ENCODE data around the gene DRAXIN.

The DRAXIN gene

DNA sequence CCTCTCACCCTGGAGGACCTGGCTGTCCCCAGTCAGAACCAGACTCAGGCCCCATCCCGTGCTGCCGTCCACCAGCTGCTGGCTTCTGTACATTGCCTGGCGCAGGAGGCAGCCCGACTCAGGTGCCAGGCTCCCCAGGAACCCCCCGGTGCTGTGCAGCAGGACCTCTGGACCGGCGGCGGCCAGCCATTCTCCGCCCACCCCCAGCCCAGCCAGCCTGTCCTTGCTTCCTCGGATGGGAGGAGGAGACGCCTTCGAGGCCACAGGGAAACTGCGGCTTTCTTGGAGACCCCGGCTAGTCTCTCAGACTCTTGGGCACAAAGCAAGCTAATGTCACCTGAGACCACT, 74.9 kb downstream of the DRAXIN start:
- DNase-seq (ENCODE audit: low spot score): no peak

DNA sequence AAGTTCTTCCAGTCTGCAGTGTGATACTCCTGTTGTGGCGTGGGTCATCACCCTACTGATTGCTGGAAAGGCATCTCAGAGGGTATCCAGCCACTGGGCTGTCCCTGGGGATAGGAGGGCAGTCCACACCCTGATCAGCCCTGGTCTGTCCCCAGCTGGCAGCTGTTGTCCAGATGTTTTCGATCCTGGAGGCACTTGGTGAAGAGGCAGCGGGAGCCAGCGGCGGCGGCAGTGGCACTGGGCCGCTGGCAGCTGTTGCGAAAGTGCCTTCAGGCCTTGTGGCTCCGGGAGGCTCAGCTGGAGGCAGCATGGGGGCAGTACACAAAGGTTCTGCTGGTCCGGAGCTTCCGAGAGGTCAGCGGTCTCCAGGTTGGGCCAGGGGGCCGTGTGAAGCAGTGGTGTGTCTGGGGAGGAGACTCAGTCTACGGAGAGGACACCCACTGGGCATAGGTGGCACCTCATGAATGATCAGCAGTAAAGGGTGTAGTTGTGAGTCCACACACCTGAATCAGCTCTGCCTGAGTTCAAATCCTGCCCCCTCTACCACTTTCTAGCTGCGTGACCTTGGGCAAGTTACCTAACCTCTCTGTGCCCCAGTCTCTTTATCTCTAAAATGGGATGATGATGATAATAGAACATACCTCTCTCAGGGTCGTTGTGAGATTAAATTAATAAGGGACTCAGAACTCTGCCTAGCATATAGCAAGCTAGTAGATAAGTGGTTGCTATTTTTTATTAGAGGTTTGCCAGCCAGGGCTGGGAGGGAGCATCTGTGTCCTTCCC, 76.6 kb downstream of the DRAXIN start:
- no peak for DNase-seq (ENCODE audit: low spot score)

GRCh38 chr1:11768821-11769220, 77.3 kb downstream of the DRAXIN start:
- no peak for DNase-seq (ENCODE audit: low spot score)

DNA sequence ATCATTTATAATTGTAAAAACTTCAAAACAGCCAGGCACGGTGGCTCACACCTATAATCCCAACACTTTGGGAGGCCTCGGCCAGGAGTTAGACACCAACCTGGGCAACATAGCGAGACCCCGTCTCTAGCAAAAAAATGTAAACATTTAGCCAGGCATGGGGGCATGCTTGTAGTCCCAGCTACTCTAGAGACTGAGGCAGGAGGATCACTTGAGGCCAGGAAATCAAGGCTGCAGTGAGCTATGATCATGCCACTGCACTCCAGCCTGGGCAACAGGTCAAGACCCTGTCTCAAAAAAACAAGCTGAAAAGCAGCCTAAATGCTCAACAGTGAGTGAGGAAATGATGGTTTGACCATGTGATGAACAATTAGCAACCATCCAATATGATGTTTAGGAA, 77.8 kb downstream of the DRAXIN start:
- DNase-seq (ENCODE audit: low spot score): no peak

DNA sequence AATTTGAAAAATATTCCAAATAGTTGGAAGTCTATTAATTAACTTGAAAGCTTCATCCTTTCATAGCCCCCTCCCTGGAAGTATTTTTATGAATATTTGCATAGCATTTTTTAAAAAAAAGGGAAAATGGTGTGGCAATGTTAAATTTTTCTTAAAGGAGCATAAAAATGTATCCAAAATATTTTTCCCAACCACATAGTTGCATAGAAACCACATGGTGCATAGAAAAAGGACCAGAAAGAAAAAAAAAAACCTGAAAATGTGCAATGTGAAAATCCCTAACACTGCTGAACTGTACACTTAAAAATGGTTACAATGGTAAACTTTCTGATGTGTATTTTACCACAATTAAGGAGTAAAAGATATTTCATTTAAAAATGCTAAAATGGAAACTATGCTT, 78.5 kb downstream of the DRAXIN start:
- no peak for DNase-seq (ENCODE audit: low spot score)

DNA sequence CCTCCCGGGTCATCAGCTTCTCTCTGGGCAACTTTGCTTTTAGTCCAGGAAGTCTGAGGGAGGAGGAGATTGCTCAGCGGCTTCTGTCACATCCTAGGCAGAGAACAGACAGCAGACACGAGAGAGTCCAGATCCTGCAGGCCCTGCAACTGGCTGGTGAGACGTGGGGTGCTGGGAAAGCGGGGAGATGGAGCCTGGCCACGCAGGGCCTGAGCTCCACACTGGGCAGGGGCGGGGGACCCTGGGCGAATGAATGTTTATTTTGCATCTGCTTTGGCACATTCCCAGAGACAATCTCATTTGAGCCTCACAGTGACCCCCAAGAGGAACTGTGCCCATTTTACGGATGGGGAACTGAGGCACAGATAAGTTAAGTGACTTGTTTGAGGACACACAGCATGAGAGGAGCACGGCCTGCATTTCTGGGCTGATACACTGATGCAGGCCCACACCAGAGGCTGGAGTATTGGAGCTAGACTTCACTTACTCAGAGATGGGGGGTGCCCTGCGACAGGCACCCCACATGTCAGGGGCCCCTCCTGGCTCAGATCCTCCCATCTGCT, 80.1 kb downstream of the DRAXIN start:
- DNase-seq (ENCODE audit: low spot score): no peak

DNA sequence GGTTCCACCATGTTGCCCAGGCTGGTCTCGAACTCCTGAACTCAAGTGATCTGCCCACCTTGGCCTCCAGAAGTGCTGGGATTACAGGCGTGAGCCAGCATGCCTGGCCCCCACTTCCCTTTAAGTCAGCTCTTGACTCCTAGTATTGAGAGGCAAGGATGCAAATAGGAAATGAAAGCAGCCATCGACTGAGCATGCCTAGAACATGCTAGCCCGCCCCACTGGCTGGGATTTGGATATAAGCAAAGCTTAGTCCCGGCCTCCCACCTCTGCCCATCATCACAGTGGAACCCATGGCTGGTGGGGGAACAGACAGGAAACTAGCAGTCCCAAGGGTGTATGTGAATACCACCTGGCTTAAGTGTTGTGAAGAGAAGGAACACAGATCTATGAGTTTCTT, 80.9 kb downstream of the DRAXIN start:
- DNase-seq (ENCODE audit: low spot score): no peak

GRCh38 chr1:11774753-11775152, 83.2 kb downstream of the DRAXIN start:
- DNase-seq (ENCODE audit: low spot score): no peak

Measured in HuH-7 (cell line).